GM18526 (cell line): ENCODE measurements around the gene DLL4.

Experiments used
- POLR2A ChIP-seq: IDR thresholded peaks from 3 replicates; pipeline ENCODE4 v1.6.1; 2011; ENCODE audit not compliant: insufficient read length; ENCODE audit errors: extremely low read depth

Gene DLL4

DNA sequence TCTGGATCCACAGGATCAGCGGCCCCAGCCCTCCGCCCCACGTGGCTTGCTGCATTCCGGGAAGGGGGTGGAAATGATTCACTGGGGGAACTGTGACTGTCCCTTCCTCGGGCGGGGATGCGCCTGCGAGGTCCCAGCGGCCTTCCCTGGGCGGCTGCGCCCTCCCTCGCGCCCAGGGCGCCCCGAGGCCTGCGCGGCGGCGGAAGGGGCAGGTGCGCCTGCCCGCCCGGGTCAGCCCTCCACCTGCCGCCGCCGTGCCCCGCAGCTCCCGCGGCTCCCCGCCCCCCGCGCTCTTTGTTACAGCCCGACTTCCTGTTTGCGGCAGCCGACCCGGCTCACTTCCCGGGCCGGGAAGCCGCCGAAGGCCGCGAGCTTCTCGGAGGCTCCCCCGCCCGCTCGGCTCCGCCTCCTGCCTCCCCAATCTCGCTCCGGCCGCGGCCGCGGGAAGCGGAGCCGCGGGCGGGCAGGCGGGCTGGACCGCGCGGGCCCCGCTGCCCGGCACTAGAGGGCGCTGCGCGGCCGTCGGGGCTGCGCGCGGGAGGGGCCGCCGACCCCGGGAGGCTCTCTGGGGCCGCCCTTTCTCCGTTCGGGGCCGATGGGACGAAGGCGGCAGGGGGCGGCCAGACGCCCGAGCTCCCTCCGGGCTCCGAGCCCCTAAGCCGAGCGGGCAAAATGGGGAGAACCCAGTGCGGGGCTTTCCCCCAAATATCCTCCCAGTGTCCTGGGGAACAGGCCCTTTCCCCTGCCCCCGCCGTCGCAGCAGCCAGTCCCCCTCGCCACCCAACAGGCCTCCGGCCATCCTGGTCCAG lies 12.6 kb downstream of the DLL4 start:
- TF ChIP-seq POLR2A, result peak; percentile 59

DNA sequence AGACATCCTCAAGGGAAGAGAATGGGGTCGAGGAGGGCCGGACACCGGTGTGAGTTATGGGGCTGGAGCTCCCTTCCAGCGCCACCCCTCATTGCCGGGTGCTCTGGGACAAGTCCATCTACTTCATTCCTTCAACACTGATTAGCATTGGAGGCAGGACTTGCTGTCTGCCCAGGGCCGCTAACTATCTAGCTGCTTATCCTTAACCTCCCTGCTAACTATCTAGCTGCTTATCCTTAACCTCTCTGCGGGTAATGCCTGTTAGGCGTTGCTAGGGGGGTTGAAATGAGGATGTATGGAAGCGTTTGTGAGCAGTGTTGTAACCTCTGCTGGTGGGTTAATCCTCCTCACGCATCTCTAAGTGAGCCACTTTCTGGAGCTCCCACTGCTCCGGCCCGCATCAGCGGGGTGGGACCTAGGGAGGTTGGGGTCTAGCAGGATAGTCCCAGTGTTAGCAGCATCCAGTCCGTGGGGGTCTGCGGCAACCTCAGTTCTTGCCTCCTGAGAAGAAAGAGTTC lies 13.3 kb downstream of the DLL4 start:
- TF ChIP-seq POLR2A, result no peak

DNA sequence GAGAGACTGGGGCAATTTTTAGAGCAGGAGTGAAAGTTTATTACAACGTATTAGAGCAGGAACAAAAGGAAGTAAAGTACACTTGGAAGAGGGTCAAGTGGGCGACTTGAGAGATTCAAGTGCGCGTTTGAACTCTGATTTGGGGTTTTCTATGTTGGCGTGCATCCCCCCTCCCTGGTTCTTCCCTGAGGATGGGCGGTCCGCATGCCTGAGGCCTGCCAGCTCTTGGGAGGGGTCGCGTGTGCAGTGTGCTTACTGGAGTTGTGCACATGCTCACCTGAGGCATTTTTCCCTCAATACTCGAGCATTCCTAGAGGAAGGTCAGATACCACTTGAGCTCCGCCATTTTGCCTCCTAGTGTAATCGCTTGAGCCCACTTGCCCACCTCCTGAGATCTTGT lies 13.7 kb downstream of the DLL4 start:
- TF ChIP-seq POLR2A, result no peak

DNA sequence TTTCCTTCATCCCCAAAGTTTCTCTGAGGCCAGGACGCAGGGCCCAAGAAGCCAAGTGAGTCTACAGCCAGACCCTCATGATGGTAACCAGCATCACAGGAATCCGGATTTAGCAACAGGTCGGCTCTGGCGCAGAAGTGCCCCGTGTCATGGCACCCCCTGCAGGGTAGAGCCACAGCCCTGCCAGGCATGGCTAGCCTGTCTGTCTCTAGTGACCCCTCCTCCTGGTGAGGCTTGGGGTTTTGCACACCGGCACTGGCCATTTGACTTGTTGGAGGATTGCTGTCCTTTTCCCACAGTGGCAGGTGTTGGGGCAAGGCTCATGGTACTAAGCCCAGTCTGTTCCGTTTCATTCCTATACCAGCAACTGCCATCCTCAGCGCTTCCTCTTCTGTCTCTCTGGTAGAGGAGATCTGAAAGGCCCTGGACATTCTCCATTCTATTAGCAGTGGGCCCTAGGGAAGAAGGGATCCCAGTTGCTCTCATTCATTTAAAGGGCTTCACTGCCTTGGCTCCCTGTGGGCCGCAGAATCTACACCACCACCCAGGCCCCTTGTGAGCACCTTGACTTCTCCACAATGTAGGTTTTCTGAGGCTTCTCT lies 14.7 kb downstream of the DLL4 start:
- TF ChIP-seq POLR2A, result no peak

DNA sequence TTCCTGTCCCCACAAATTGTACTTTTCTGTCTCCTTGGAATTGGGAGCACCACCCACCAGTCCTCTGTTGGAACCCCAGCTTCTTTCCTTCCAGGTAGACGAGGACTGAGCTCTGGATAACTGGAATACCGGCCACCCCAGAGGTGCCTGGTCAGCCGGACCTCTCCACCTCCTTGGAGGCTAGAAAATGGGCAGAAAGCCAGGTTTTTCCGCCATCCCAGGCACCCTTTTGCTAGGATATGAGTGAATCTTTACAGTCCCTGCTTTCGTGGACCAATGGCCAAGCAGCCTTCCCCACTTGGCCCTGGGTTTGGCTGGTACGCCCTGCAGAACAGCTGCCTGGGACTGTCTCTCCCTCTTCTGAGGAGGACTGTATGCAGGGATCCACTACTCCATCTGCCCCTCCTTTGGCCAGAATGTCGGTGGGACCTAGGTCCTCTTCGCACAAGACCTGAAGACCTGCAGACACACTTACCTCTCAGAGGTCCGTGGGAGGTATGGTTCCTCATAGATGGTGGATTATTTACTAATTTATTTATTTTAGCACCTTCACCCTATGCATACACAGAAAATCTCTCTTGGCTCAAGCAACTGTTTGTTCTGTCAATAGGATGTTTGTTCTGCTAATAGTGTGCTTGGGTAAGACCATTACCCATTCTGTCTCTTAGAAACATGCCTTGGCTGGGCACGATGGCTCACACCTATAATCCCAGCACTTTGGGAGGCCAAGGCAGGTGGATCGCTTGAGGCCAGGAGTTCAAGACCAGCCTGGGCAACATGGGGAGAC lies 15.6 kb downstream of the DLL4 start:
- TF ChIP-seq POLR2A, result no peak

DNA sequence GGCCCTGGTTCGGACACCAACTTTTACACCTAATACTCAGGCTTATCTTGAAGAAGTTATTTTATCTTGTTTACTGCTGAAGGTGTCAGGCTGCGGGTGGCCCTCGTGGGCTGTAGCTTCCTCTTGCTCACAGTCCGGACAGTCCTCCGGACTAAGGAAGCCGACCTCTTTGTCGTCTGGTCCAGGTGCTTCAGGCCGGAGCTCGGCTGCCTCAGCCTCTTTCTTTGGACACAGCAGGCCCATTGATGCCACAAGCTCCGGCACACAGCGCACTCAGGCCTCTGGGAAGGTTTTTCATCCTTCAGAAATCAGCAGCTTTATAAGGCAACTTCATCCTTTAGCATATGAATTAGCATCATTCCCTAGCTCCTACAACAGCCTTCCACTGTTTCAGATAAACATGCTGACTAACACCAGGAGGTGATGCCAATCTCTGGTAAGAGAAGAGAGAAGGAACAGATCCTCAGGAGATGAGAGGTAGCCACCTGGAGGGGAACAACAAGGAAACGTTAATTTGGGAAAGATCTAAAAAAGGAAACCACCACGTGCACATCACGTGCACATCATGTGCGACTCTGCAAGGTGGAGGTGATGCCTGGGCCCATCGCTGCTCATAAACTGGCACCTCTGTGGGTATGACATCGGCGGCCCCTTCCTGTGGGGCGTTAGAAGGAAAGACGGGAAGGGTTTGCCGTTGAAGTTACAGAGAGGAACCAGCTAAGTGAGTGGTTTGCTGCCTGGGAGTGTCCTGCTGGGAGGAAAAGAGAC lies 19.8 kb downstream of the DLL4 start:
- no peak for TF ChIP-seq POLR2A

DNA sequence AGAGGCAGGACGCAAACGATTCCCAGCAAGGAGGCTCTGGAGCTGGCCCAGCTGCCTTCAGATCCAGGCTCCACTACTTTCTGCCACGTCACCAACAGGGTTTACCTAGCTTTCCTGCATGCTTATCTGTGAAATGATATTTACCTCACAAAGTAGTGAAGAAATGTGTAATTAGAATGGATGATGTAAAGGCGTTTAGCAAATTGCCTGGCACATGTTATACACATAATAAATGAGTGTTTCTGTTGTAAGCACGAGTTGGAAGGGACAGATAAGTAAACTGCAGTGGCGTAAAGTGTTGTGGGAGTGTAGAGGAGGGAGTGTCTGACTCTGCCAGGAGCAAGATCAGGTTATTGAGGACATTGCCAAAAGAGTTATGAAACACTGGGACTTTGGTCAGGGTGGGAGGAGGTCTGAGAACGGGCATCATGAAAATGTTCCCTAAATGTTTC lies 20.6 kb downstream of the DLL4 start:
- TF ChIP-seq POLR2A, result no peak

DNA sequence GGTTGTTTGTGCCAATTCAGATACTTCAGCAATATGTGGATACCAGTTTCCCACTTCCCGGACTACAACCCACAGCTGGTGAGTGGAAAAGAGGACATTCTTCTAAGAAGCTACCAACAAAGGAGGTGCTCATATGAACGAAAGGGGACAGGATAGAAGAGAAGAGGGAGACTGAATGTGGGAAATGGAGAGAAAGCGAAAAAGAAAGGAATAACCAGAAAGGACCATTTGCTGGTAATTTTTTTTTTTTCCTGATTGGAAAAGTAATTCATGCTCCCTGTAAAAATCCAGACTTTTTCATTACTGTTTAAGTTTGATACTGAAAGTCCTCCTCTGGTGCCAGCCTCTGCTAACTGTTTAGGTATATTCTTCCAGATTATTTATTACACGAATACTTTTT lies 22.6 kb downstream of the DLL4 start:
- no peak for TF ChIP-seq POLR2A

DNA sequence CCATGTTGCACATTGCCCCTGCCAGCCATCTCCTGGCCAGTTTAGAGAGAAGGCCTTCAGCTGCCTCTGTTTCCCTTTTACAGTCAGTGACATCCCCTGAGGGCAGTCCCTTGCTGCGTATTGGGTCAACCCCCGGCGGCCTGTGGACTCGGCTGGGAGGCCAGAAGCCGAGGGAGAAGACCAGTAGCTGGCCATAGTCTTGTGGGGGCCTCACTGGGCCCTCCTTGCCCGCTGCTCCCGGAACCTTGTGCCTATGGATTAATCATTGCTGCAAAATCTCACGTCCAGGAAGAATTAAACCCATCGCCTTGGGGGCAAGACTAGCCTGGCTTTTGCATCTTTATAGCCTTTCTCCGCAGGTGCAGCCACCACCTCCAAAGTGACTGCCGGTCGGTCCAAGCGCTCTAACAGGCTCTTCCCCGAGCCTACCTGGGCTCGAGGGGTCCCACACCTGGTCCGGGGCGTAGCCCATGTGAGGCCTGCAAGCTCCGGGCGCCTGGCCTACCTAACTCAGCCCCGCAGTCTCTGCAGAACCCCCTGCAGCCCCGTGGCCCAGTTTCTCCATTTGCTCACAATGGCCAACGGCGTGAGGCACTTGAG lies 23.3 kb downstream of the DLL4 start:
- TF ChIP-seq POLR2A, result no peak

DNA sequence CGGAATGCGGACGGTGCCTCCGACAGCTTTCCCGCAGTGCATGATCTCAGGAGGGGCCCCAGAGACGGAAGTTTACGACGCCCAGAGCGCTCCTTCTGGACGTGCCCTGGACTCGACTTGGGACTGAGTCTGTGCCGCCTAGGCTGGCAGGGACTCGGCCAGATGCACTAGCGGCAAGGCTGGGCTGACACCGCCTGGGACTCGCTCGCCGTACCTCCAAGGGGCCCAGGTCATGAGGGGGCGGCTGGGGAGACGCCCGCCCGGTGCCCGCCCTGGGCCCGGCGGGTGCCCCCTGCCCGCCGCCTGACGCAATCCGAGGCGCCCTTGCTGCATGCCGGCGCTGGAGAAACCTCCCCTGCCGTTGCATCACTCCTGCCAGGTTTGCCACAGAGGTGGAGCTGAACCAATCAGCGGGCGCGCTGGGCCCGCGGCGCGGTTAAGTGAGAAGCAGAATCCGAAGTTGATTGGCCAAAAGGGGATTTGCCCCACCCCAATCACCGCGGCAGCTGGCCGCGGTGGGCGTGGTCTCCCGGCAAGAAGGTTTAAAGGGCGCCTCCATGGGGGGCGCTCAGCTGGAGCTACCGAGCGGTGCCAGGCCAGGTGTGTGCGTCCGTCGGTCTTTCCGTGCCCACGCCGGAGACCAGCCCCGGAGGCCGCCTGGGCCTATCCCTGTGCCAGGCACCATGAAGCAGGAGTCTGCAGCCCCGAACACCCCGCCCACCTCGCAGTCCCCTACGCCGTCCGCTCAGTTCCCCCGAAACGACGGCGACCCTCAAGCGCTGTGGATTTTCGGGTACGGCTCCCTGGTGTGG lies 24.0 kb downstream of the DLL4 start, which contains the start of gene CHAC1:
Gene CHAC1, plus strand, starts transcription at position 571 of the 812 bp plus-strand sequence. Its CDS starts 113 bp downstream, at position 684.
- peak; percentile 82 for TF ChIP-seq POLR2A

DNA sequence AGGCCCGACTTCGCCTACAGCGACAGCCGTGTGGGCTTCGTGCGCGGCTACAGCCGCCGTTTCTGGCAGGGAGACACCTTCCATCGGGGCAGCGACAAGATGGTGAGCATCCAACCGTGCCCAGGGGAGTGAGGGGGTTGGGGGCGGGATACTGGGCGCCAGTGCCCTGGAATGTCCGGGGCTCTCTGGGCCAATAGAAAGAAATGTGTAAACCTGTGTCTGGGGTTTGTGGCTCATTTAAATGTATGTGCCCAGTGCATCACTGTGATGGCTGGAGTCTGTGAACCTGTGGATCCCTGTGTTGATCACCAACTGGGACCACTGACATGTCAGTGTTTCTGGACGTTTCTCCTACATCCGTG lies 24.6 kb downstream of the DLL4 start:
- no peak for TF ChIP-seq POLR2A

DNA sequence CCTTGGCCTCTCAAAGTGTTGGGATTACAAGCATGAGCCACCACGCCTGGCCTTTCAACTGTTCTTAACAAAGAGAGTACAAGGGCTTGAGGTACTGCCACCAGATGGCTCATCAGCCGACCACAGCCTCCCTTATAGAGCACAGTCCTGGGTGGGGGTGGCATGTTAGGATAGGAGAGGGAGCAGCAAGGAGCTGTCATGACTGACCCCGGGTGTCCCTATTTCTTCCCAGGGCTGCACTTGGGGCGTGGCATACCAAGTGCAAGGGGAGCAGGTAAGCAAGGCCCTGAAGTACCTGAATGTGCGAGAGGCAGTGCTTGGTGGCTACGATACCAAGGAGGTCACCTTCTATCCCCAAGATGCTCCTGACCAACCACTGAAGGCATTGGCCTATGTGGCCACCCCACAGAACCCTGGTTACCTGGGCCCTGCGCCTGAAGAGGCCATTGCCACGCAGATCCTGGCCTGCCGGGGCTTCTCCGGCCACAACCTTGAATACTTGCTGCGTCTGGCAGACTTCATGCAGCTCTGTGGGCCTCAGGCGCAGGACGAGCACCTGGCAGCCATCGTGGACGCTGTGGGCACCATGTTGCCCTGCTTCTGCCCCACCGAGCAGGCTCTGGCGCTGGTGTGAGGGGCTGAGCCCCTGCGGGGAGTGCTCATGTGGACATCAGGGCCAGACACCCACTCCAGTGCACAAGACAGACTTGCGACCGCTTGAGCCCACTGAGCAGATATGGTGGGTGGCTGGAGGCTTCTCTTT lies 26.2 kb downstream of the DLL4 start:
- no peak for TF ChIP-seq POLR2A

DNA sequence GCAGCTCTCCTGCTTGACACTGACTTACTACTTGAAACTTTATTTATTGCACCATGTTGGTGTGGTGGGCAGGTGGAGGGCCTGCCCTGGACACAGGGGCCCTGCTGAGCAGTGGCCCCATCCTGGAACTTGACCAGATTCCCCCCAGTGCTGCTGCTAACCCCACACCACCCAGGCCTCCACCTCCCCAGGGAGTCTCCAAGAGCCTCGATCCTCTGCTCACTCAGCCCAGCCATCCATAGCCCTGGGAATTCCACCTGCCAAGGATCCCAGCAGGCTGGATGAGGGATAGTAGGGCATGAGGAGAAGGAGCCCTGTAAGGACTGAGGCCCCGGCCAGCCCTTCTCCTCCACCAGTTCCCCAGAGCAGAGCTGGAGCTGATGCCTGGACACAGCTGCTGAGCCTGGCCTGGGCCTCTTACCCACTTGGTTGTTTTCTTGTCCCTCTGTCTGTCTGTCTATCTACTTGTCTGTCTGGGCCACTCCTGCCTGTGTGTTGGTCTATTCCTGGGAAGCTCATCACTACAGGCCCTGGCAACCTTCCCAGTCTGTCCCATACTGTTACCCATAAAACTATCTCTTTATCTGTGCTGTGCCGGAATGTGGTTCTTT lies 26.9 kb downstream of the DLL4 start:
- no peak for TF ChIP-seq POLR2A
